C4-2B (cell line): Measurements from ENCODE around the gene PLA2G4D.
"Not testable (repeated sequence)": the region's sequence is repeated elsewhere in the genome, so short reads cannot be mapped to it uniquely, and the experiment has no call there.

Experiments used
- CTCF ChIP-seq: fragments of 450-650 bp; conservative IDR thresholded peaks from 2 replicates; pipeline ENCODE4 v1.5.1; 2017; ENCODE audit warnings: mild to moderate bottlenecking
- ZFX ChIP-seq: fragments of 450-650 bp; IDR thresholded peaks from 2 replicates; pipeline ENCODE4 v1.6.1; 2017

GRCh38 chr15:42091753-42092397, 2.5 kb downstream of the PLA2G4D start:
- not testable (repeated sequence) for TF ChIP-seq CTCF, ZFX
